Stimulated activated CD8-positive, alpha-beta memory T cell treated with anti-CD3 and anti-CD28 coated beads, Interleukin-12 subunit alpha, Interleukin-12 subunit beta, amount 100 ng/mL, for 24 hours (primary cell): ENCODE results near the gene SCAF4.
"Not testable (repeated sequence)": the region's sequence is repeated elsewhere in the genome, so short reads cannot be mapped to it uniquely, and the experiment has no call there.

ENCODE experiments used
- DNase-seq: peaks from one replicate; pipeline ENCODE4 v3.0.0-alpha.2; 2020; ENCODE audit errors: extremely low read depth

SCAF4 gene

GRCh38 chr21:31737586-31738397, 5.9 kb upstream of the SCAF4 start:
- DNase-seq, result not testable (repeated sequence)

- no peak for DNase-seq
These were observed 3.6 kb upstream of the SCAF4 start for GRCh38 chr21:31735511-31735992.

GRCh38 chr21:31733551-31734149, 1.7 kb upstream of the SCAF4 start:
- DNase-seq, result no peak

DNA sequence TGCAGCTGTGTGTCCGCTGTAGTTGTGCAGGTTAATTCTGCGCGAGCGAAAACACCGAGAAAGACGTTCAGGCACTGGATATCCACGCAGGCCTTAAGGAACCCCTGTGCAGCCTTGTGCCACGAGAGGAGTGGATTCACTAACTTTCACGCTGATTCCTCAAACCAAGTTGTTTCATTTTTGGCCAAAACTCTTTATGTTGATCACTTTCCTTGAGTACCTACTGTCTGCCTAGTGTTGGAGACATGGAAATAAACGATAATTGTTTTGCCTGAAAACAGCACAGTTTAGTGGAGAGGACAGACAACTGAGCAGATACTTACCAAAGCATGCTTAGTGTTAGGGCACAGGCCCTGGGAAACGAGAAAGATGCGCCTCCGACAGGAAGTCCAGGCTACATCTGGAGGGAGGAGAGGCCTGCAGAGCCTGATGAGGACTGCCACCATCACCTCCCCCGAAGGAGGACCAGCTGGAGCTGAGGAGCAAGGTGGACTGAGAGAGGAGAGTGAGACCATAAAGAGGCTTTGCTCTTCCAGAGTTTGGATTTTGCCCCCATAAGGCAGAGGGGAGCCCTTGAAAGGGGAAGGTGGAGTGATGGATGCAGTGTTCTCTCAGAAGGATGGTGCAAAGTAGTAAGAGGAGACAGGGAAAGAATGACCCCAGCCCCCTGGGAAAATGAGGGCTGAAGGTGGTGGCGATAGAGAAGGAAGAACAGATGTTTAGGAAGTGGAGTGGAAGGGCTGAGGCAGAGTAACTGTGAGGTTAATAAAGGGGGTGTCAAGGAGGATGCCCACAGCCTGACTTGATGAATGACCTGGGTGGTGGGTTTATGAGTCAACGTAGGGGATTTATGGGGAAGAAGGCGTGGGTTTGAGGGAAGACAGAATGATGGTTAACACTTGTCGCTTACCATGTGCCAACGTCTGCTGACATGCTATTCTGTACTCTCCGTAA, 956 bp upstream of the SCAF4 start:
- no peak for DNase-seq

GRCh38 chr21:31731056-31731856, 662 bp downstream of the SCAF4 start:
- no peak for DNase-seq

DNA sequence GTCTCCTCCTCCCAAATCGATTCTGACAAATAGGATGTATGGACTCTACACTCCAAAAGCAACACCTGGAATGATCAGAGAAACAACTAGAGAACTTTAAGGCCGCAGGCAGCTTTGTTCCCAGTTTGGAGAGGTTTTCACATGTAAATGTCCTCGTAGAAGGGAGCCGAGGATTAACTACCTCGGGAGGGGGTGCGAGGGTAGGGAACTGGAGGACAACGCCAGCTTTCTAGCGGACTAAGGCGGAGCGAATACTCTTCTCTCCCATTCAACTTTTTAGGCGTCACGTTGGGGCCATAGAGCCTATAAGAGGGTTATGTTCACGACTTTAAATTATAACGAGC, 1.2 kb downstream of the SCAF4 start:
- DNase-seq, result no peak

DNA sequence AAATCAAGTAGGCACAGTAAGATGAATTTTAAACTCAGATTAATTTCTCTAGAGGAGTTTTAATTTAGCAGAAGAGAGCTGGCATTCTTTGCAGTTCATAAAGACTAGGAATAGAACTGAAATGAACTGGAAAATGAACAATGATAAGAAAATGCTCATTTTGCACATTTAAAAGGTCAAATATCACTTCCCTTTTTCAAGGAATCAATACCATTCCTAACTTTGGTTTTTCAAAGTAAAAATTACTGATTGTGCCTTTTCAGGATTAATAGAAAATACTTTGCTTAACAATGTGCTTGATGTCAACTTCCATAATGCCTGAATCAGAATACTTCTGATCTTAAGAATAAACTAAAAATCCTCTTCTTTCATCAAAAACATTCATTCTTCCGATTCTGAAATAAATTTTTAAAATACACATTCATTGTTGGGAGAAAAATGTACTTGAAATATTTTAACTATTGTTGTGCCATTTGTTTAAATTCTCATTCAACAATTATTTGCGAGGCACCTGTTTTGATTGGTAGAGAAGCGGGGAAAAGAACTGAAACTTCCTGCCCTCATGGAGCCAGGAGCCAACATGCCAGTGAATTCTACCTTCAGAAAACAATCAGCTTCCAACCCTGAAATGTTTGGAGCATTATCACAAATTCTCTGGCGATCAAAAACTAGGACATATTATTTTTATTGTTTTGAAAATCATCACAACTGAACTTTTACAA, 2.1 kb downstream of the SCAF4 start:
- DNase-seq, result no peak

DNA sequence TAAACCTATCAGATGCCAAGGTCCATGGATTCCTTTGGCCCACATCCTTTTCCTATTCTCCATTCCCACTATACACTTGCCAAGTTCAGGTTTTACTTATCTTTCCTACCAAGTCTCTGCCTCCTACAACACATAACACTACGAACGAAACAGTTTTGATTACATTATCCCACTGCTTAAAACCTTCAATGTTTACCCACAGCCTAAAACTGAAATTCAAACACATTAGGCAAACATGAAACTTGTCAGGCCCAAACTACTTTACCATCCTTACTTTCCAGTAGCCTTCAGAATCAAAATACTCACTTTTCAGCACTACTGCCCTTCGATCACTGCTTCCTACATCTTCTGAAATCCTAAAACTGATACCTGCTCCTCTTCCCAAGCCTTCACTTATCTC, 3.0 kb downstream of the SCAF4 start:
- DNase-seq, result no peak

- no peak for DNase-seq
These were observed 3.7 kb downstream of the SCAF4 start for GRCh38 chr21:31728191-31728590.

- DNase-seq, result no peak
These were observed 4.7 kb downstream of the SCAF4 start for GRCh38 chr21:31727181-31727580.

GRCh38 chr21:31726407-31726806, 5.5 kb downstream of the SCAF4 start:
- DNase-seq, result no peak

DNA sequence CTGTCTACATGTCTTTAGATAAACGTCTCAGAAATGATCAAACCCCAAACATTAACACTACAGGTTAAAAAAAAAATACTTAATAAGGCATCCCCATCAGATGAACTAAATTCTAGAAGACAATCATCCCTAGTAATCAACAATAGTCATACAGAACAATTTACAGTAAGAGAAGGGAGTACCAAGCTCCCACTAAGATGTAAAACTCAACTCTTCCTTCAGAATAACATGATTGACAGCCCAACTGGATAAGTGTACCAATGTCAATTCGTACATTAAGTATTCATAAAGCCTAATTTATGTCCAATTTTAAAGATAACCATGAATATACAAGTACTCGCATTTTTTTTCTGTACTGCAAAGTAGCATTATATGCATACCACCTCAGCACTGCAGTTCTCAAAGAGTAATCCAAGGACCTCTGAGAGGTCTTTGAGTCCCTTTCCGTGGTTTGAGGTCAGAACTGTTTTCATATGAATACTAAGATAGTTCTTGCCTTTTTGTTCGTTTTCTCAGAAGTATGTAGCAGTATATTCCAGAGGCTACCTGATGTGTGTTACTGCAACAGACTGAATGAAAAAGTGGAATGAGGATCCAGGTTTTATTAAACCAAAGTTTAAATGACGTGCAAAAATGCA, 6.6 kb downstream of the SCAF4 start:
- DNase-seq, result no peak

- DNase-seq, result no peak
These were observed 7.4 kb downstream of the SCAF4 start for GRCh38 chr21:31724552-31724951.

DNA sequence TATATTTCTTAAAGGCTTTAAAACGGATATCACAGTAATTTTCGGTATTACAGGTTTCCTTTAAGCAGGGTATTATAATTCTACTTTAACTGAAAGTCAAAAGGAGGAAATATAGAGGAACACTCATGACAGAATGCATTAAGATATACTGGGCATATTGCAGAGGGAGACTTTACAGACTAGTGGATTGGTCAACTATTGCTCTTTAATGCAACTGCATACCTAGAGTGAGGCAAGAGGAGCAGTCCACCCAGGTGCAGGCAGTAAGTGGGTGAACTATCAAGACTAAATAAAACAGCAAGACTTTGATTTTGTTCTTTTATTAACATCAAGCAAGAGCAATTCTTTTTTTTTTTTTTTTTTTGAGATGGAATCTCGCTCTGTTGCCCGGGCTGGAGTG, 10.5 kb downstream of the SCAF4 start:
- no peak for DNase-seq

DNA sequence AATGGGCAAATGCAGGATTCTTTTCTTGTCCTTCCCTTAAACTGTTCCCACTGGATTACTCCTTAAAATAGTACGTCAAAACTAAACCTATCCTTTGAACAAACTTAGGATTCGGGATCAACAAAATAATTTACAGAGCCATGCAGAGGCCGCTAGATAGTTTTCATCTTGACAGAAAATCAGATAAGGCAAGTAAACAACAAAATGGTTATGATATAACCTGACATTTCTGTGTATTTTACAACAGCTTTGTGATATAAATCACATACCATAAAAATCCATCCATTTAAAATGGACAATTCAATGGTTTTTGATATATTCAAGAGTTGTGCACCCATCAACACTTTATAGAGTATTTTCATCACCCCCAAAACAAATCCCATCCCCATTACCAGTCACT, 11.2 kb downstream of the SCAF4 start:
- no peak for DNase-seq

- DNase-seq, result no peak
These were observed 11.6 kb downstream of the SCAF4 start for GRCh38 chr21:31720330-31720729.

DNA sequence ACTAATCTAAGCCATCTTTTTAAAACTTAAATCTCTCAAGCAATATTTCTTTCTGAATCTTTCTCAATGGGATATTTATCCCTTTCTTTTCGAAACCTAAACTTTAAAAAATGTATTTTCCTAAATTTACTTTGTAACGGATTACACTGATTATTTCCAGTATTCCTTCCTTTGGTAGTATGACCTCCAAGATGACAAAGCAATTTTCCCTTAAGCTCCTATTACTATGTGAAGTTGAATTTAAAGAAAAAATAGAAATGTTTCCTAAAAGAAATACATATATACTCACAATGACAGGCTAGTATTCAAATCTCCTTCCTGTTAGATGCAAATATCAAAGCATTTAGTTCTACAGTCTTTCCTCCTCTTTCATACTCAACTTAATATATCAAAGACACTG, 15.8 kb downstream of the SCAF4 start:
- no peak for DNase-seq

DNA sequence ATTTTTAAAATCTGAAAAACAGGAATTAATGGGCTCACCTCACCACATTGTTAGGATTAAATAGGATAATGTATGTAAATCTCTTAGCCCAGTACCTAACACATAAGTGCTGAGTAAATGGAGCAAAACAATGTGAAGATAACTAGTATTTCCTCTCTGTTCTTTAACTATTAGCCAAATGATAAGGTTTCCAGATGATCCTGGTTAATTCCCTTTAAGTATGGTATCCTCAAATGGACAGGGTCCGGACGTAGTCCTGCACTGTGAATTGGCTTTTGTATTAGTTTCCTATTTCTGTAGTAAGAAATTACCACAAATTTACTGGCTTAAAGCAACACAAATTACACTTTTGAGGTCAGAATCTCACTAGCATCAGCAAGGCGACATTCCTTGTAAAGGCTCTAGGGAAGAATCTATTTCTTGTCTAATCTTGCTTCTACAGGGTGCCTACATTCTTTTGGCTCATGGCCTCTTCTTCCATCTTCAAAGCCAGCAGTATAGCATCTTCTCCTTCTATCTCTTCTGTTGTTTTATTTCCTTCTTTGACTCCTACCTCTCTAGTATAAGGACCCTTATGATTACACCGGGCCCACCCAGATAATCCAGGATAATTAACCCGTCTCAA, 17.1 kb downstream of the SCAF4 start:
- no peak for DNase-seq

DNA sequence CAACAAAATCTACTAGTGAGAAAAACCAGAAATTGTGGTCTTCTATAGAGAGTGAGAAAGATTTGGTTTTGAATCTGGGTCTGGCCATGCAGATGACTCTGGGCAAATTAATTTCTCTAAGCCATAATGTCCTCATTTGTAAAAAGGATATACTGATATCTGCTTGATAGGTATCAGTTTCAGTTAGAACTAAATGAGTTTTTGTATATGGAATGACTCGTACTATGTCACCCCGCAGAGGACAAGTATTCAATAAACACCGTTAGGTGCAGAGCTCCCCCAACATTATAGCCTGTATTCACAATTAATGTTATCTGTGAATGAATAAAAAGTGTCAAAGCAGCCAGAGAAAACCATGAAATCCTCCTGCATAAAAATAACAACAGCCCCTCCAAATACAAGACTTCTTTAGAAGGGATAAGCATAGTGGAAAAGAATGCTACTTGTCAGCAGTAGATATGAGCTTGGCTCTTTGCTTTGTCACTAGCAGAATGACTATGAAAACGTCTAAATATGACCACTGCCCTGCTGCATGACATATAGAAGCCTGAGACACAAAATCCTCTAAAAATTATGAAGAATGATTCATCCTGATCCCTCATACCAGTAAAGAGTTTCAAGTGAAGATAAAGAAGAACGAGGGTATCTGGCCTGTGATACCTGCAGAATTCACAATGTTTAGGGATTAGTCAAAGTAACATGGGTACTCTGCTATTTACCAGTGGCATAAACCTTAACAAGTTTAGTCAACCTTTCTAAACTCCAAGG, 17.8 kb downstream of the SCAF4 start:
- DNase-seq, result no peak
